H1 (cell line): ENCODE results near the gene AOPEP.

Experiments used
- BRCA1 ChIP-seq: IDR thresholded peaks from 2 replicates; pipeline ENCODE4 v1.6.1; 2012; ENCODE audit warnings: low read depth, low read length, improper control_type of control experiment
- CEBPB ChIP-seq: IDR thresholded peaks from 2 replicates; pipeline ENCODE4 v1.6.1; 2012; ENCODE audit warnings: low read depth, low read length
- CHD1 ChIP-seq: IDR thresholded peaks from 2 replicates; pipeline ENCODE4 v1.6.1; 2012; ENCODE audit warnings: low read depth, low read length, improper control_type of control experiment
- CTCF ChIP-seq, 3 experiments: IDR thresholded peaks; 1 replicate in 2 of 3; 2 replicates in 1 of 3; pipeline versions ENCODE4 v1.5.1 to v1.6.1; 2011; ENCODE audit warnings: low read length in 3 of 3, mild to moderate bottlenecking in 3 of 3, inconsistent platforms in 2 of 3, low read depth in 1 of 3, moderate library complexity in 1 of 3; ENCODE audit not compliant: insufficient read depth in 1 of 3; ENCODE audit errors: control extremely low read depth in 1 of 3
- E2F6 ChIP-seq: IDR thresholded peaks from 2 replicates; pipeline ENCODE4 v1.6.1; 2012; ENCODE audit warnings: inconsistent platforms
- EZH2 ChIP-seq: fragments of 200-600 bp; sonication (generic); IDR thresholded peaks from 2 replicates; pipeline ENCODE4 v1.7.1; 2012; ENCODE audit warnings: low read depth, mild to moderate bottlenecking, moderate library complexity, low read length, inconsistent platforms; ENCODE audit not compliant: severe bottlenecking
- HDAC6 ChIP-seq: IDR thresholded peaks from one replicate; pipeline ENCODE4 v1.7.1; 2012; ENCODE audit warnings: low read depth, mild to moderate bottlenecking, inconsistent platforms, low read length, moderate library complexity
- JUN ChIP-seq: IDR thresholded peaks from 2 replicates; pipeline ENCODE4 v1.6.1; 2011; ENCODE audit warnings: low read depth, mild to moderate bottlenecking, improper control_type of control experiment, low read length
- MAFK ChIP-seq: IDR thresholded peaks from 2 replicates; pipeline ENCODE4 v1.6.1; 2012; ENCODE audit warnings: low read depth, mild to moderate bottlenecking, improper control_type of control experiment, low read length
- POLR2A ChIP-seq, 2 experiments: IDR thresholded peaks; 1 replicate in 1 of 2; 2 replicates in 1 of 2; pipeline ENCODE4 v1.6.1; 2011; ENCODE audit warnings: low read depth in 2 of 2, low read length in 2 of 2, mild to moderate bottlenecking in 2 of 2; ENCODE audit errors: control extremely low read depth in 1 of 2
- POLR2AphosphoS5 ChIP-seq: IDR thresholded peaks from 2 replicates; pipeline ENCODE4 v1.6.1; 2011; ENCODE audit warnings: low read depth, low read length
- RAD21 ChIP-seq, 2 experiments: IDR thresholded peaks in 1 of 2; conservative IDR thresholded peaks in 1 of 2; 2 replicates each; pipeline ENCODE4 v1.6.1; 2011; ENCODE audit warnings: low read depth in 2 of 2, low read length in 2 of 2, improper control_type of control experiment in 1 of 2, inconsistent platforms in 1 of 2, mild to moderate bottlenecking in 1 of 2, moderate library complexity in 1 of 2
- TF ChIP-seq, protein P1 (sequence below): IDR thresholded peaks from 2 replicates; pipeline ENCODE4 v1.6.1; 2012; ENCODE audit warnings: low read length, inconsistent platforms

GRCh38 chr9:95060234-95060633, 333.7 kb downstream of the AOPEP start:
- no peak for TF ChIP-seq CHD1
- TF ChIP-seq E2F6: no peak
- no peak for TF ChIP-seq CTCF (IDR thresholded peaks at IDR 0.05; ENCODE audit: control extremely low read depth in 1 of 3, insufficient read depth in 1 of 3, low read depth in 1 of 3, low read length in 3 of 3)
- TF ChIP-seq MAFK: no peak
- TF ChIP-seq, protein P1, sequence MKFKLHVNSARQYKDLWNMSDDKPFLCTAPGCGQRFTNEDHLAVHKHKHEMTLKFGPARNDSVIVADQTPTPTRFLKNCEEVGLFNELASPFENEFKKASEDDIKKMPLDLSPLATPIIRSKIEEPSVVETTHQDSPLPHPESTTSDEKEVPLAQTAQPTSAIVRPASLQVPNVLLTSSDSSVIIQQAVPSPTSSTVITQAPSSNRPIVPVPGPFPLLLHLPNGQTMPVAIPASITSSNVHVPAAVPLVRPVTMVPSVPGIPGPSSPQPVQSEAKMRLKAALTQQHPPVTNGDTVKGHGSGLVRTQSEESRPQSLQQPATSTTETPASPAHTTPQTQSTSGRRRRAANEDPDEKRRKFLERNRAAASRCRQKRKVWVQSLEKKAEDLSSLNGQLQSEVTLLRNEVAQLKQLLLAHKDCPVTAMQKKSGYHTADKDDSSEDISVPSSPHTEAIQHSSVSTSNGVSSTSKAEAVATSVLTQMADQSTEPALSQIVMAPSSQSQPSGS: no peak
- TF ChIP-seq POLR2A (IDR thresholded peaks at IDR 0.05; ENCODE audit: control extremely low read depth in 1 of 2, low read depth in 2 of 2, low read length in 2 of 2): no peak
- no peak for TF ChIP-seq POLR2AphosphoS5
- no peak for TF ChIP-seq EZH2
- no peak for TF ChIP-seq CEBPB
- TF ChIP-seq HDAC6: no peak
- TF ChIP-seq JUN: no peak
- no peak for TF ChIP-seq RAD21 (IDR thresholded peaks at IDR 0.05 in 1 of 2, conservative IDR thresholded peaks at IDR 0.05 in 1 of 2; ENCODE audit: low read depth in 2 of 2, low read length in 2 of 2)
- TF ChIP-seq BRCA1: no peak
